K562 (cell line): Measurements from ENCODE around the gene ZG16B. TPM values are rescaled to one million over a fixed set of nuclear protein-coding genes. Genes with fewer than 3 reads are reported as not detected.

Experiments
- CBFB ChIP-seq: sonication (generic); formaldehyde crosslinking; IDR thresholded peaks from 2 replicates; pipeline ENCODE4 v1.4.0; 2020; ENCODE audit warnings: mild to moderate bottlenecking, missing genetic modification reagents
- E2F1 ChIP-seq: sonication (generic); formaldehyde crosslinking; IDR thresholded peaks from 2 replicates; pipeline ENCODE4 v1.8.1; 2023; ENCODE audit warnings: mild to moderate bottlenecking, missing genetic modification reagents, moderate library complexity
- NR1H2 ChIP-seq: sonication (generic); formaldehyde crosslinking; IDR thresholded peaks from 2 replicates; pipeline ENCODE4 v1.4.0; 2020; ENCODE audit warnings: mild to moderate bottlenecking, missing genetic modification reagents
- NR4A1 ChIP-seq, 2 experiments: fragments of 250-450 bp in 1 of 2; fragments of 450-650 bp in 1 of 2; sonication (Bioruptor Pico) in 1 of 2; IDR thresholded peaks; 2 replicates each; pipeline versions ENCODE4 v1.4.0 to v1.6.1; 2016 to 2020; ENCODE audit warnings: mild to moderate bottlenecking in 2 of 2, missing compliant biosample characterization in 1 of 2, missing genetic modification characterization in 1 of 2, moderate library complexity in 1 of 2
- TSHZ1 ChIP-seq: fragments of 250-450 bp; sonication (Bioruptor Pico); IDR thresholded peaks from 2 replicates; pipeline ENCODE4 v1.4.0; 2020; ENCODE audit warnings: mild to moderate bottlenecking, moderate library complexity
- ZBTB34 ChIP-seq: fragments of 250-450 bp; sonication (Bioruptor Pico); IDR thresholded peaks from 2 replicates; pipeline ENCODE4 v1.8.0; 2021; ENCODE audit warnings: mild to moderate bottlenecking, moderate library complexity
- ZNF140 ChIP-seq: fragments of 250-450 bp; sonication (Bioruptor Pico); IDR thresholded peaks from 2 replicates; pipeline ENCODE4 v1.8.0; 2021; ENCODE audit warnings: moderate library complexity, mild to moderate bottlenecking, inconsistent platforms
- polyA plus RNA-seq, 8 experiments: library from polyadenylated mRNA; depleted of rRNA in 4 of 8; stranded (reverse) in 5 of 8; unstranded in 3 of 8; fragments of >200 nt; fragmentation: Nextera tagmentation in 2 of 8; fragmentation: Illumina TruSeq in 1 of 8; extraction: Ambion mirVana in 2 of 8; extraction: Trizol in 1 of 8; gene quantifications; 2 replicates each; pipeline versions ENCODE4 v1.2.1 to v1.2.3, GENCODE V29; 2011 to 2014; ENCODE audit warnings: inconsistent platforms in 1 of 8, missing spikeins in 1 of 8
- total RNA-seq, 7 experiments: library from RNA; depleted of rRNA in 6 of 7; stranded (reverse); fragments of >200 nt in 6 of 7; fragmentation: Illumina TruSeq in 2 of 7; extraction: Trizol in 2 of 7; gene quantifications; 2 replicates each; pipeline versions ENCODE4 v1.2.1 to v1.2.3, GENCODE V29; 2011 to 2021; ENCODE audit warnings: low replicate concordance in 1 of 7
- TF ChIP-seq, protein P1 (sequence below): fragments of 450-650 bp; formaldehyde crosslinking; IDR thresholded peaks from 2 replicates; pipeline ENCODE4 v1.4.0; 2020; ENCODE audit warnings: mild to moderate bottlenecking, mixed read lengths

Gene ZG16B
- total and polyA plus RNA-seq, 9 of the 15 experiments (the other 6 are each of a cell fraction or from before 2014, with no cell fraction given): 0.25 to 0.43 (median 0.34) TPM; not detected in 5

DNA sequence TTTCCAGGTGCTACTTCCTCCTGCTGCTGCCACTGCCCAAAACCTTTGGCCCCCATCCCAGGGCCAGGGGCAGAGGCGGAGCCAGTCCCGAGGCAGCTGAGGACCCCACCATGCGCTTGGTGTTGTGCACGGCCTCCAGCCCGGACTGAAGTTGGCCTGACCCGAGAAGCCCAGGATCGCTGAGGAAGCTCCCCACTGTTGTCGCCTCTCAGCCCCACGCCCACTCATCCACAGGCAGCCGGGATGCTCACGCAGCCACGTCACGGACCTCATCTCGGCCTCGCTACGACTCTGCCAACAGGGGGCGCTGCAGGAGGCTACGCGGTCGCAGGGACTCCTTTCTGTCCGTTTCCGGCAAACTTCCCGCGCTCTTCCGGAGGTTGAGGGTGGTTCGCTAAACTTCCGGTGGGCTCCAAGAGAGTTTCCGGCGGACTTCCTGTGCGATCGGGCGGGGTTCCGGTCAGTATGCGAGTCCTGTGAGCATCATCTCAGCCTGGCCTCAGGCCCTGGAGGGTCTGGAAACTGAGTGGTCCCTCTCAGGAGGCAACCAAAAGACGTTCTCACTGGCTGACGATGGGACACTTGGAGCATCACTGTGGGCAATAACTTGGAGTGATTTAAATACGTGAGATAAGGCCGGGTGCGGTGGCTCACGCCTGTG, 12.4 kb downstream of the ZG16B start (continued):
- no peak for TF ChIP-seq ZBTB34 (CRISPR knock-in tag)
- TF ChIP-seq ZNF140: no peak
- TF ChIP-seq TSHZ1 (CRISPR knock-in tag): no peak
- no peak for TF ChIP-seq NR1H2 (CRISPR knock-in tag)
- peak; percentile 52; the same call in 1 of the 2 replicates for TF ChIP-seq CBFB (CRISPR knock-in tag)
- TF ChIP-seq, protein P1, sequence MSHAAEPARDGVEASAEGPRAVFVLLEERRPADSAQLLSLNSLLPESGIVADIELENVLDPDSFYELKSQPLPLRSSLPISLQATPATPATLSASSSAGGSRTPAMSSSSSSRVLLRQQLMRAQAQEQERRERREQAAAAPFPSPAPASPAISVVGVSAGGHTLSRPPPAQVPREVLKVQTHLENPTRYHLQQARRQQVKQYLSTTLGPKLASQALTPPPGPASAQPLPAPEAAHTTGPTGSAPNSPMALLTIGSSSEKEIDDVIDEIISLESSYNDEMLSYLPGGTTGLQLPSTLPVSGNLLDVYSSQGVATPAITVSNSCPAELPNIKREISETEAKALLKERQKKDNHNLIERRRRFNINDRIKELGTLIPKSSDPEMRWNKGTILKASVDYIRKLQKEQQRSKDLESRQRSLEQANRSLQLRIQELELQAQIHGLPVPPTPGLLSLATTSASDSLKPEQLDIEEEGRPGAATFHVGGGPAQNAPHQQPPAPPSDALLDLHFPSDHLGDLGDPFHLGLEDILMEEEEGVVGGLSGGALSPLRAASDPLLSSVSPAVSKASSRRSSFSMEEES (CRISPR knock-in tag): no peak
- no peak for TF ChIP-seq NR4A1 (CRISPR knock-in tag; IDR thresholded peaks at IDR 0.05)
- TF ChIP-seq NR4A1 (tag; IDR thresholded peaks at IDR 0.05): no peak
- TF ChIP-seq E2F1 (CRISPR knock-in tag): peak; percentile 84; the same call in 1 of the 2 replicates
